Neuronal stem cell (in vitro differentiated cells): ENCODE data around the gene SYT1.

ENCODE experiments used
- DNase-seq: peaks from one replicate; pipeline ENCODE4 v3.0.0-alpha.2; 2013; ENCODE audit warnings: low spot score
- H2AFZ ChIP-seq: one replicate; pipeline ENCODE4 v1.6.1; 2013; ENCODE audit warnings: mild to moderate bottlenecking, low read length, inconsistent platforms
- H2AK5ac ChIP-seq: 2 replicates; pipeline ENCODE4 v1.6.1; 2013; ENCODE audit warnings: low read depth, mild to moderate bottlenecking, inconsistent platforms, low read length, moderate library complexity, mixed read lengths
- H2BK120ac ChIP-seq: 2 replicates; pipeline ENCODE4 v1.6.1; 2013; ENCODE audit warnings: low read depth, mild to moderate bottlenecking, inconsistent platforms, low read length, moderate library complexity, mixed read lengths
- H2BK12ac ChIP-seq: one replicate; pipeline ENCODE4 v1.6.1; 2013; ENCODE audit warnings: low read length, inconsistent platforms
- H2BK15ac ChIP-seq: 2 replicates; pipeline ENCODE4 v1.6.1; 2013; ENCODE audit warnings: mild to moderate bottlenecking, low read length, inconsistent platforms, mixed read lengths
- H2BK5ac ChIP-seq: one replicate; pipeline ENCODE4 v1.6.1; 2013; ENCODE audit warnings: inconsistent platforms, mild to moderate bottlenecking, low read length, moderate library complexity
- H3K14ac ChIP-seq: one replicate; pipeline ENCODE4 v1.6.1; 2013; ENCODE audit warnings: low read length, inconsistent platforms
- H3K18ac ChIP-seq: 2 replicates; pipeline ENCODE4 v1.6.1; 2013; ENCODE audit warnings: low read length, inconsistent platforms
- H3K23ac ChIP-seq: 2 replicates; pipeline ENCODE4 v1.6.1; 2013; ENCODE audit warnings: low read depth, mild to moderate bottlenecking, mixed read lengths, low read length, inconsistent platforms; ENCODE audit not compliant: poor library complexity
- H3K27ac ChIP-seq: replicated peaks from 3 replicates; pipeline ENCODE4 v1.5.1; 2013; ENCODE audit warnings: low read length, inconsistent platforms
- H3K27me3 ChIP-seq, 3 experiments: 2 replicates each; pipeline ENCODE4 v1.6.1; 2013; ENCODE audit warnings: low read length in 3 of 3, mild to moderate bottlenecking in 2 of 3, inconsistent platforms in 1 of 3, low read depth in 1 of 3, mixed read lengths in 1 of 3, moderate library complexity in 1 of 3; ENCODE audit not compliant: control insufficient read depth in 3 of 3, insufficient read depth in 3 of 3
- H3K36me3 ChIP-seq, 2 donors: replicated peaks in 1 of 2; 2 replicates each; pipeline ENCODE4 v1.6.1; 2013; ENCODE audit warnings: low read length in 2 of 2; ENCODE audit not compliant: control insufficient read depth in 2 of 2, insufficient read depth in 2 of 2
- H3K4ac ChIP-seq: 2 replicates; pipeline ENCODE4 v1.6.1; 2013; ENCODE audit warnings: inconsistent platforms, mild to moderate bottlenecking, low read length, moderate library complexity
- H3K4me1 ChIP-seq, 2 donors: 1 replicate in 1 of 2; 2 replicates in 1 of 2; pipeline ENCODE4 v1.6.1; 2013; ENCODE audit warnings: low read length in 2 of 2, low read depth in 1 of 2; ENCODE audit not compliant: control insufficient read depth in 2 of 2, insufficient read depth in 1 of 2
- H3K4me2 ChIP-seq: one replicate; pipeline ENCODE4 v1.6.1; 2013; ENCODE audit warnings: mild to moderate bottlenecking, low read length, inconsistent platforms; ENCODE audit not compliant: insufficient read depth, poor library complexity, severe bottlenecking
- H3K4me3 ChIP-seq, 2 donors: 2 replicates each; pipeline ENCODE4 v1.5.1; 2013; ENCODE audit warnings: low read length in 2 of 2, mild to moderate bottlenecking in 2 of 2, inconsistent platforms in 1 of 2, moderate library complexity in 1 of 2
- H3K79me1 ChIP-seq: one replicate; pipeline ENCODE4 v1.6.1; 2013; ENCODE audit warnings: low read depth, mild to moderate bottlenecking, inconsistent platforms, low read length, moderate library complexity
- H3K9ac ChIP-seq: one replicate; pipeline ENCODE4 v1.6.1; 2013; ENCODE audit warnings: mild to moderate bottlenecking, low read depth, low read length, inconsistent platforms; ENCODE audit not compliant: poor library complexity
- H3K9me3 ChIP-seq, 2 donors: replicated peaks in 1 of 2; 2 replicates each; pipeline versions ENCODE3 to v1.6.1; 2013; ENCODE audit warnings: low read length in 2 of 2, mild to moderate bottlenecking in 2 of 2, inconsistent platforms in 1 of 2, low read depth in 1 of 2, mixed read lengths in 1 of 2, moderate library complexity in 1 of 2; ENCODE audit not compliant: control insufficient read depth in 2 of 2, insufficient read depth in 1 of 2
- H4K8ac ChIP-seq: one replicate; pipeline ENCODE4 v1.6.1; 2013; ENCODE audit warnings: low read depth, mild to moderate bottlenecking, inconsistent platforms, low read length, moderate library complexity
- H4K91ac ChIP-seq: one replicate; pipeline ENCODE4 v1.6.1; 2013; ENCODE audit warnings: low read length, low read depth, mild to moderate bottlenecking, inconsistent platforms; ENCODE audit not compliant: poor library complexity
- WGBS, 2 donors: extraction: QIAGEN DNeasy Blood & Tissue Kit; methylation state at CpG; one replicate each; pipeline ENCODE4 v1.1.7; 2013; ENCODE audit warnings: missing lambda C conversion rate in 2 of 2, mixed read lengths in 1 of 2; ENCODE audit not compliant: insufficient read length in 2 of 2, insufficient replicate concordance in 1 of 2; ENCODE audit errors: extremely low coverage in 2 of 2; 5-methylcytosine and 5-hydroxymethylcytosine counted together

Gene SYT1

DNA sequence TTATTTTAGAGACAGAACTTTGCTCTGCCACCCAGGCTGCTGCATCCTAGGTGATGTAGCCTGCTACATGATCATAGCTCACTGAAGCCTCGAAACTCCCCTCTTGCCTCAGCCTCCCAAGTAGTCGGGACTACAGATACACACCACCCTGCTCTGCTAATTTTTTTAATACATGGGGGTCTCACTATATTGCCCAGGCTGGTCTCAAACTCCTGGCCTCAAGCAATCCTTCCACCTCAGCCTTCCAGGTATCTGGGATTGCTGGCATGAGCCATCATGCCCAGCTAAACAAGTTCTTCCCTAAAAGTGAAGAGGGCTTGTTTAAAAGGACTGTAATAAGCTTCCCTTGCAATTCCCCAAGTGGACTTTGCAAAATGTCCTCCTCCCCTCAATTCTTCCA lies 515.8 kb downstream of the SYT1 start:
- H3K4me3 ChIP-seq = no peak overlapping the region
- no peak overlapping the region for H3K4ac ChIP-seq
- no peak overlapping the region for H4K8ac ChIP-seq
- H4K91ac ChIP-seq = no peak overlapping the region
- no peak overlapping the region for H2AFZ ChIP-seq
- no peak overlapping the region for H3K23ac ChIP-seq
- H3K4me1 ChIP-seq = peaks cover 4 to 13% of the 10 kb centered on the region in 2 donors
- no peak overlapping the region for H3K4me2 ChIP-seq
- no peak overlapping the region for H2AK5ac ChIP-seq
- H3K79me1 ChIP-seq = no peaks in the 10 kb centered on the region
- WGBS, 2 donors = no CpG with 5 or more reads among the region's 2 CpGs
- H3K36me3 ChIP-seq = no peaks in the 10 kb centered on the region
- no peak overlapping the region for H2BK120ac ChIP-seq
- no peak for DNase-seq
- H3K27ac ChIP-seq = no peak overlapping the region
- no peak overlapping the region for H3K9ac ChIP-seq
- H3K27me3 ChIP-seq = no peaks in the 10 kb centered on the region
- H2BK5ac ChIP-seq = no peak overlapping the region
- H3K14ac ChIP-seq = no peak overlapping the region
- no peak overlapping the region for H2BK15ac ChIP-seq
- no peak overlapping the region for H3K18ac ChIP-seq
- H3K9me3 ChIP-seq = no peaks in the 10 kb centered on the region
- H2BK12ac ChIP-seq = no peak overlapping the region

DNA sequence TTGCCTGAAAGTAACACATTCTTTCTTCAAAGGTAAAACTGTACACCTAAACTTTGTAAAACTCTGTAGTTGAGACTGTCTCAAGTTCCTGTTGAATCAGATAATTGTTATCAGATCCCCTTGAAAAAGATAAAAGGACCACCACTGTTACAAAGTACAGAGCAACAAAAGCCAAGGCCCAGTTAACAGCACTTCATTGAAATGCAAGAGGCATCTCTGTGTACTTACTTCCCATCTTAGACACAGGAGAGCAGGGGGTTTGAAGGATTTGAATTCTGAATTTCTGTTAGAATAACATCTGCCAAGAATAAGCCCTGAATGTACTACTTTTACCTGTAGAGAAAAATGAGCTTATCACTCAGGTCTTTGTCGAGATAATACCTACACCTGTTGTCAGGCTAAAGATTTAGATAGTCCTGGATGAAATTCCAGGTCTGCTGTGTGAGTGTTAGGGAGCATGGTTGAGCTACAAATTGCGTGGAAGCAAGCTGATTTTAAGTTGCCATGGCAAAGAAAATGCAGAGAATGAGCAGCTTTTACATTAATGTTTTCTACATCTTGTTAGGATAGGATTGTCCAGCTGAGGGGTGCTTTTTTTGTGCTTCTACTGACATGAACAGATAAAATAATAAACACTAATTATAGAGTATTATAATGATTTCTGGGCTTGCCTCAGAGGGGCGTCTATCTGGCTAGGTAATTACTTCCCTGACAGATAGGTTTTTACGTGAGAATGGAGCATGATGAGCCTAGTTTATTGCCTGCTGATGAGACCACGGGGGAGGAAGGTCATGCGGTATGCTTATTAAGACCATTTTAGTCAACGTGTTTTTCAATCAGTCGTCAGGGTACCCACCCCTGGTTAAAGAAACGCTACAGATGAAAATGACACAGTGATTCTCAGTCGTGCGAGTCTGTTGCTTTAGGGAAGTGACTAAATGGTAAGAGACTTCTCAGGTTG lies 517.0 kb downstream of the SYT1 start:
- Histone ChIP-seq H3K4me1 (peaks cover 4 to 13% of the 10 kb centered on the region in 2 donors), H3K9ac (no peak overlapping the region), H2AK5ac (no peak overlapping the region), H3K4me3 (no peak overlapping the region), H2BK12ac (no peak overlapping the region), H3K14ac (no peak overlapping the region), H2BK5ac (no peak overlapping the region), H3K4me2 (no peak overlapping the region), H3K36me3 (no peaks in the 10 kb centered on the region), H2BK120ac (no peak overlapping the region), H2AFZ (peak overlapping the region; percentile 38), H3K9me3 (no peaks in the 10 kb centered on the region), H3K18ac (no peak overlapping the region), H3K27me3 (no peaks in the 10 kb centered on the region), H4K8ac (no peak overlapping the region), H4K91ac (no peak overlapping the region), H3K4ac (no peak overlapping the region), H3K23ac (no peak overlapping the region), H3K79me1 (no peaks in the 10 kb centered on the region), H2BK15ac (no peak overlapping the region), H3K27ac (no peak overlapping the region)
- DNase-seq = no peak
- WGBS, 2 donors = no CpG with 5 or more reads among the region's 11 CpGs

DNA sequence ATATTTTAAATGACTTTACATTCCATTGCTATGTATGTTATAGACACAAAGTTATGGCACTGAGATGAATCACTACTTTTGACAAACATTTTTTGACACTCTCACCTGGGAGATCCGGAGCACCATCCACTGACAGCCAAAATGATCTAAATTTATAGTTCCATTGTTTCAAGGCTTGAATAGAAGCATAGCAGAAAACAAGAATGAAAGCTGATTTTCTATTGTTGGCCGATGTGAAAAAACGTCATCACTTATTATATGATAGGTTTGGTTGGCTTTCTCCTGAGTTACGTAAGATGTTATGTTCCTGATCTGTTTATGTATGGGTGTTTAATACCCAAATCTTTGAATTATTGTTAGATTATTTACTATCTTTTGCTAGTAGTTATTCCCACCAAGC lies 520.0 kb downstream of the SYT1 start:
- no peak overlapping the region for H3K23ac ChIP-seq
- no peaks in the 10 kb centered on the region for H3K79me1 ChIP-seq
- no peak overlapping the region for H3K4ac ChIP-seq
- H2BK15ac ChIP-seq = no peak overlapping the region
- H3K36me3 ChIP-seq = no peaks in the 10 kb centered on the region
- H3K14ac ChIP-seq = no peak overlapping the region
- no peak for DNase-seq
- H2AK5ac ChIP-seq = no peak overlapping the region
- H3K18ac ChIP-seq = no peak overlapping the region
- H2BK5ac ChIP-seq = no peak overlapping the region
- no peak overlapping the region for H4K91ac ChIP-seq
- WGBS, 2 donors = no CpG with 5 or more reads among the region's 4 CpGs
- no peak overlapping the region for H2BK12ac ChIP-seq
- H2AFZ ChIP-seq = no peak overlapping the region
- H3K27me3 ChIP-seq = no peaks in the 10 kb centered on the region
- peaks cover 4 to 13% of the 10 kb centered on the region in 2 donors for H3K4me1 ChIP-seq
- no peak overlapping the region for H3K4me2 ChIP-seq
- no peak overlapping the region for H3K27ac ChIP-seq
- H3K9ac ChIP-seq = no peak overlapping the region
- no peak overlapping the region for H3K4me3 ChIP-seq
- no peak overlapping the region for H2BK120ac ChIP-seq
- H3K9me3 ChIP-seq = no peaks in the 10 kb centered on the region
- H4K8ac ChIP-seq = no peak overlapping the region

DNA sequence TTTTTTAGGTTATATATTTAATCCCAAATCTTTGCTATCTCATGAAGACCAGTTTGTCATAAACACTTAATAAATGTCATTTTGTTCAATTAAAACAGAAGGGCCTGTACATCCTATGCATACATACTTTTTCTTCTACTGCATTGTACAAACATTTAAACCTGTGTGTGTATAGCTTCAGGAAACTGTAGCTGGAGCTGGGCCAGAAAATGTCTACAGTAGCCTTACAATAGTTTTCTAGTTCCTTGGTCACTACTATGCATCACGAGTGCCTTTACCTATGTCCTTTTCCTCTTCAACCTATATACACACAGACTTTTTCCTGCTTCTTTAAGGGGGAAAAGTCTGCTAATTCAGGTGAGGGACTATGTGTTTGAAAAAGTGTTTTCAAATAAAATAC lies 523.4 kb downstream of the SYT1 start:
- H3K9ac ChIP-seq = no peak overlapping the region
- no peak overlapping the region for H4K91ac ChIP-seq
- no peak overlapping the region for H3K14ac ChIP-seq
- no peak overlapping the region for H3K4ac ChIP-seq
- H3K27ac ChIP-seq = no peak overlapping the region
- H2BK120ac ChIP-seq = no peak overlapping the region
- H3K4me1 ChIP-seq = no peaks in the 10 kb centered on the region
- WGBS, 2 donors = no CpG with 5 or more reads among the region's 1 CpG
- no peak overlapping the region for H2AK5ac ChIP-seq
- H3K4me3 ChIP-seq = no peak overlapping the region
- H3K18ac ChIP-seq = no peak overlapping the region
- no peak overlapping the region for H3K4me2 ChIP-seq
- H2BK5ac ChIP-seq = no peak overlapping the region
- H3K79me1 ChIP-seq = no peaks in the 10 kb centered on the region
- no peak overlapping the region for H2AFZ ChIP-seq
- H2BK15ac ChIP-seq = no peak overlapping the region
- no peak for DNase-seq
- no peak overlapping the region for H4K8ac ChIP-seq
- H3K27me3 ChIP-seq = no peaks in the 10 kb centered on the region
- H3K9me3 ChIP-seq = no peaks in the 10 kb centered on the region
- H2BK12ac ChIP-seq = no peak overlapping the region
- H3K23ac ChIP-seq = no peak overlapping the region
- H3K36me3 ChIP-seq = no peaks in the 10 kb centered on the region
